ENCODE results near the gene RAB42. TPM values are rescaled to one million over a fixed set of nuclear protein-coding genes. Genes with fewer than 3 reads are reported as not detected.
"Not testable (repeated sequence)": the region's sequence is repeated elsewhere in the genome, so short reads cannot be mapped to it uniquely, and the experiment has no call there.

The RAB42 gene
- polyA plus RNA-seq, 10 donors: 5.7 to 9.0 (median 7.4) TPM

DNA sequence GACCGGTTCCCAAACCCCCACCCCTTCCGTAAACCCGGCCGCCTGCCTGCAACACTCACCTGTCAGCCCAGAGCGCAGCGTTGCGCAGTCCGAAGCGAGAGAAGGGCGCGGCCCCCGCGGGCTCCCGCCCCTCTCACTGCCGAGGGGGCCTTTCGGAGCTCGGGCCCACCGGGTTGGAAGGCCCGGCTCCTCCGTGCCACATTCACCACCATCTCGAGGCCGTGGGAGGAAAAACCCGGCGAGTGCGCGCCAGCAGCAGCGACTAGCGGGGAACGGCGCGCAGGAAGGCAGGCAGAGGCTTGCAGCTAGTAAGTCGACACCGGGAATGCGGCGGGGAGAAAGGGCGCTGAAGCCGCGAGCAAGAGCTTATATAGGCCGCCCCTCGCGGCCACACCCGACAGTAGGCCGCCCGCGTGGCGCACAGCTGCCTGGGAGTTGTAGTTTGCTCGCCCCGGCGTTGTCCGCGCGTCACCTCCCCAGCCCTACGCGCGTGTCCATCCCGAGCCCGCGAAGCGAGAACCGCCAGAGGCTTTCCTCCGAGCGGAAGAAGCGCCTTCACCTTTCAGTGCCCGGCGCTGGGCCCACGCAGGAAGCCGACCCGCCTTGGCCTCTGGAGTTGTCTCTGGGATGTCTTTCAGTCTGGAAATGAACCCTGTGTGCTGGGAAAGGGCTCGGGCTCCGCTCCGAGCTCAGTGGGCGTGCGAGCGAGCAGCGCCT, 10.4 kb upstream of the RAB42 start:
- DNase-seq: peak; percentile 95 to 98 (median 97)

DNA sequence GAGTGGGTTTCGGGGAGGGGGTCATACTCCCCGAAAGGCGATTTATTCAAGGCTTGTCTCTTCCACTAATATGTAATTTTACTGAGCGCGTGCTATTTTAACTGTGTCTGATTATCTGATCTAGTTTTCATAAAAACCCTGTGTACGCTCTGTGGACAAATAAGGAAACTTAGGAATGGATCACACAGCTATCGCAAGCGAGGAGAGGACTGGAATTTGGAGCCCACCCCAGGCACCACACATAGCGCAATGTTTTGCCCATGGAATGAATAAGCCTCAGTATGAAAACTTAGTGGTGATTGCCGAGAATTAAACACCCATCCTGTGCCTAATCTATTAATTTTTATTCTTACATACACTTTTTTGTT, 9.8 kb upstream of the RAB42 start:
- DNase-seq: peak in 1 of 3 donors; percentile 55

DNA sequence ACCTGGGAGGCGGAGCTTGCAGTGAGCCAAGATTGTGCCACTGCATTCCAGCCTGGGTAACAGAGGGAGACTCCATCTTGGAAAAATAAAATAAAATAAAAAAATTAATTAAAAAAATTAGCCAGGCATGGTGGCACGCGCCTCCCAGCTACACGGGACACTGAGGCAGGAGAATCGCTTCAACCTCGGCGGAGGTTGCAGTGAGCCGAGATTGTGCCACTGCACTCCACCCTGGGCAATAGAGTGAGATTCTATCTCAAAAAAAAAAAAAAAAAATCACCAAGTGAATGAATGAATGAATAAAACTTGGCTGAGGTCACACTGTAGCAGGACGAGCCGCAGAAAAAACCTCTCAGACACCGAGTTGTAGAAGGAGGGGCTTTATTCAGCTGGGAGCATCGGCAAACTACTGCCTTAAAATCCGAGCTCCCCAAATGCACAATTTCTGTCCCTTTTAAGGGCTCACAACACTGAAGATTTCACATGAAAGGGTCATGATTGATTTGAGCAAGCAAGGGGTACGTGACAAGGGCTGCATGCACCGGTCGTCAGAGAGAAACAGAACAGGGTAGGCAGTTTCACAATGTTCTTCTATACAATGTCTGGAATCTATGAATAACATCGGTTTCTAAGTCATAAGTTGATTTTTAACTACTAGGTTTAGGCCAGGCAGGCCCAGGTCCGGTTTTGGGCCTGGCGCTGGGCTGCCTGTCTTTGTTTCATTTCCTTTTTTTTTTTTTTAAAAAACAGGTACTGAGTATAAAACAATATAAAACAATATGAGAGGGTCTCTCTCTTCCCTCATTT, 5.3 kb upstream of the RAB42 start:
- DNase-seq: not testable (repeated sequence)

DNA sequence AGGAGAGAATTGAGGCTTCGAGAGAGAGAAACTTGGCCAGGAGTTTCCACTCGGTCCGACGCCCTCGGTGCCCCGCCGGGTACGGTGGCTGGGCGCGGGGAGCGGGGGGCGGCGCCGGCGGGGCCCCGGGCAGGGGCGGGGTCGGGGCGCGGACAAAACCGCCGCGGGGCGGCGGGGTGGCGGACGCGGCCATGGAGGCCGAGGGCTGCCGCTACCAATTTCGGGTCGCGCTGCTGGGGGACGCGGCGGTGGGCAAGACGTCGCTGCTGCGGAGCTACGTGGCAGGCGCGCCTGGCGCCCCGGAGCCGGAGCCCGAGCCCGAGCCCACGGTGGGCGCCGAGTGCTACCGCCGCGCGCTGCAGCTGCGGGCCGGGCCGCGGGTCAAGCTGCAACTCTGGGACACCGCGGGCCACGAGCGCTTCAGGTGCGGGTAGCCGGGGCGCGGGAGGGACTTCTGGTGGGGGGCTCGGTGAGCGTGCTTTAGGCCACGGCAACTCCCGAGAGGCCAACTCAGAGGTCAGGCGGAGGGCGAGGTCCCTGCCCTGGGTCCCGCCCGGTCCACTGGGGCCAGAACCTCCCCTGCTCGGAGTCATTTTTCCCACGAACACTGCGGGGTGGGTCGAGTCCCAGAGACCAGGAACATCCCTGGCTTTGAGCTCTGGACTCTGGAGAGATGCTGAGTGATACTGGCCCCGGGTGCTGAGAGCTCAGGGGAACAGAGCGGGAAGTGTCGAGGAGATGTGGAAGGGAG, 431 bp downstream of the RAB42 start:
- peak in 2 of 3 donors; percentile 21 to 56 for DNase-seq

DNA sequence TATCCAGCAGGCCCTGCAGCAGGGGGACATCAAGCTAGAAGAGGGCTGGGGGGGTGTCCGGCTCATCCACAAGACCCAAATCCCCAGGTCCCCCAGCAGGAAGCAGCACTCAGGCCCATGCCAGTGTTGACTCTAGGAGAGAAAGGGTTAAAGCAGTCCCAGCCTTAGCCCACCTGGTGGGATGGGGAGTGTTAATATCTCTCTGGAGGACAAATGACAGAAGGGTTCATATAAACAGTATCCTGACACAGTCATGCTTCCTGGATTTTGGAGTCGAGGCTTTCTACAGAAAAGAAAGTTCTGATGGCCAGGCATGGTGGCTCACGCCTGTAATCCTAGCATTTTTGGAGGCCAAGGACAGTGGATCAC, 1.9 kb downstream of the RAB42 start:
- DNase-seq: not testable (repeated sequence)

DNA sequence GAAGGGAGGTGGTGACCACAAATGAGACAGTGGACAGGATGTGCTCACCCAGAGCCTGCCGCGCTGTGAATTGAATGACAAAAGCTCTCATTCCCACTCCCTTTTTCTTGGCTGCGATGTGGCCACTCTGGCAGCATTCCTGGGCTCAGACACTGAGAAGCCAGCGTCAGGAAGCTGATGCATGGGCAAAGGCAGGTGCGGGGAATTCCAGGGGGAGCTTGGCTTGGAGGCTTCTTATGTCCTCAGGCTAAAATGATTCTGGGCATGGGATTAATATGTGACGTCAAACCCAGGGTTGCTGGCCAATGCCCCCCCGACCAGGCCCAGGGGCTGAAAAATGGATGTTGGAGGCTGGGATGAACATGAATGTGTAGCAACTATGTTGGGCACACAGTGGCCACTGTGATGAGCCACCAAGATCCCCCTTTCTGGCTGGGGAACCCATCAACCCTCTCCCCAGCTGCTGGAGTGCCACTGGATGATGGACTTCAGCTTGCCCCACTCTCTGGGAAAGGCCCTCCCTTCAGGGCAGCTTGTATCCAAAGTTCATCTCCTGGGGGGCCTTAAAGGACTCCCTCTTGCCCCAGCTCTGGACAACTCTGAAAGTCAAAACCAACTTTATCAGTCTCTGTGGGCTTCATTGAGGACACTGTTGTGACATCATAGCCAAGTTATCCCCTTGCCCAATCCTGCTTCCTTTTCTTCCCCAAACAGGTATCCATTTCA, 2.8 kb downstream of the RAB42 start:
- DNase-seq: peak in 2 of 3 donors; percentile 57 to 78

DNA sequence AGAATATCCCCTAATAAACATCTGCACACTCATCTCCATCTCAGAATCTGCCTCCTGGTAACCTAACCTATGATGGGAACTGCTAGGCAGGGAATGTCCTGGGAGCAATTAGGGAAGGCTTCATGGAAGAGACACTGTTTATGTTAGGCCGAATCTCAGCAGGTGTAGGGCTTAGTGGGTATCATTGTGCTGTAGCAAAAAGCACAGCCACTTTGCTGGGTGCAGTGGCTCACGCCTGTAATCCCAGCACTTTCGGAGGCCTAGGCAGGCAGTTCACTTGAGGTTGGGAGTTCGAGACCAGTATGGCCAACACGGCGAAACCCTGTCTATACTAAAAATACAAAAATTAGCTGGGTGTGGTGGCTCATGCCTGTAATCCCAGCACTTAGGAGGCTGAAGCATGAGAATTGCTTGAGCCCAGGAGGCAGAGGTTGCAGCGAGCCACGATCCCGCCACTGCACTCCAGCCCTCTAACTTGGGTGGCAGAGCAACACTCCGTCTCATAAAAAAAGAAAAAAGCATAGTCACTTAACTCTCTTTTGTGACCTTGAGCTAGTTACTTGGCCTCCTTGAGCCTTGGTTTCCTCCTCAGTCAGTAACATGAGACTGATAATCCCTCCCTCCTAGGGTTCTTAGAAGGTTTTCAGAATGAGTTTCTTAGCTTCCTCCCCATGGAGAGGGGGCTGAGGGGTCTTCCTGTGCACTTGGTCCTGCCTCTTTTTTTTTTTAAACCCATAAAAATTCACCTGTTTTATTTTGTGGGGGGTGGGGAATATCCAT, 3.5 kb downstream of the RAB42 start:
- no peak for DNase-seq

DNA sequence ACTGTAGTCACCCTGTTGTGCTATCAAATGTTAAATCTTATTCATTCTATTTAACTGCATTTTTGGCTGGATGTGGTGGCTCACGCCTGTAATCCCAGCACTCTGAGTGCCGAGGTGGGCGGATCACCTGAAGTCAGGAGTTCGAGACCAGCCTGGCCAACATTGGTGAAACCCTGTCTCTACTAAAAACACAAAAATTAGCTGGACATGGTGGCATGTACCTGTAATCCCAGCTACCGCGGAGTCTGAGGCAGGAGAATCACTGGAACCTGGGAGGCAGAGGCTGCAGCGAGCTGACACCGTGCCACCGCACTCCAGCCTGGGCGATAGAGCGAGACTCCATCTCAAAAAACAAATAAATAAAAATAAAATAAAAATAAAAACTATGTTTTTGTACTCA, 4.2 kb downstream of the RAB42 start:
- DNase-seq: not testable (repeated sequence)

DNA sequence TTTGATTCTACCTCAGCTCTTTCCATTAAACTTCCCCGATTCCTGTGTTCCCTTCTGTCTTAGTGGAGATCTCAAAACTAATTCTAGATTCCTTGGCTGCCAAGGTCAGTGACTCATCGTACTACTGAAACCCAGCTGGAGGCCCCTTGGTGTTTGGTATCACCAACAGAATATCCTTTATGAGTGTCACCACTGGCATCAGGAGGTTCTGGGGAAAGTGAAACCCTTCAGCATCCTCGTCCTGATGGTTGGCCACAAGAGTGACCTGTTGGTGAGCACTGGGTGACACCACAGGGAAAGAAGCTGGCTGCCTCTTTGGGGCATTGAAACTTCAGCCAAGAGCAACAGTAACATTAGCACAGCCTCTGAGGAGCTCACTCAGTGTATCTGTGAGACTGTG, 9.6 kb downstream of the RAB42 start:
- DNase-seq: peak in 1 of 3 donors; percentile 66

DNA sequence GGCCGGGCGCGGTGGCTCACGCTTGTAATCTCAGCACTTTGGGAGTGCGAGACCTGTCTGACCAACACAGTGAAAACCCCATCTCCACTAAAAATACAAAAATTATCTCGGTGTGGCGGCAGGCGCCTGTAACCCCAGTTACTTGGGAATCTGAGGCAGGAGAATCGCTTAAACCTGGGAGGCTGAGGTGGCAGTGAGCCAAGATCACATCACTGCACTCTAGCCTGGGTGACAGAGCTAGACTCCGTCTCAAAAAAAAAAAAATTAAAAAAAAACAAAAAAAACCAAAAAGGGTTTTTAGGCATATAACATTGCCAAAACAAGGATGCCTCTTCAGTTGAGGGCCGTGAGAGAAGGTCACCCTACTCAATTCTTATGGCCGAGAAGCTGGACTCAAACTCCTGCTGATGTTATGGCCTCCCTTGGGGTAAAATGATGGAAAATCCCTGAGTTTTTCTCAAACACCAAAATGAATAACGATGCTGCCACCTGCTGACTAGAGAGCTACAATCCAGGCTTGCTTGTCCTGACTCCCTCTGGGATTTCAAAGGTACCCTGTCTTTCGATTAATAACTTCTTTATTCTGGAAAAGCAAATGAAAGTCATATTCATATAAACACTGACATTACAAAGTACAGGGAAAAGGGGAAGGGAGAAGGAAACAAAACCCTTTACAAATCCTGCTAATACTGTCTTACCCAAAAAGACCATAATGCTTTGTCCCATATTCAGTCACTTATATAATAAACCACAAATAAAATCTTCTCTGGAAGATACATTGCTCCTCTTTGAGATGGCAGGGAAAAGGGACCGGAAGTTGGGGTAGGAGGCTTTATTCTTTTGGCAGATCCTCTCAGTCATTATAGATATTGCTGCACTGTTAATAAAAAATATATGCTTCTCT, 10.7 kb downstream of the RAB42 start:
- peak; percentile 80 to 90 (median 86) for DNase-seq

DNA sequence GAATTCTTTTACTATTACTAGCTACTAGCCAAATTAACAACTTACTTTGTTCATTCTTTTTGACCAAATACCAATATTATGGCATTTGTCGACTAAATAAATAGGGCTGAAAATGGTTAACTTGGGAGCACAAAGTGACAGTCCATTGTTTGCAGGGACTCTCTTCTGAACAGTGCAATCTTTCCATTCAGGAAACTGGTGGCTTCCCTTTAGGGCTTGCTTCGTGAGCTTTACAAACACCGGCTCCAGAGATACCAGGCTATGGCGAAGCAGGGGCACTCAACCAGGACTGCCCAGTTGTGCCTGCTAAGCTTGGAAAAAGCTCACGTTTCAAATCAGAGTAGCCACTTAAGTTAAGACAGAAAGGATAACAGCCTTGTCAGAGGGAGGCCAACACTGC, 12.3 kb downstream of the RAB42 start:
- no peak for DNase-seq

DNA sequence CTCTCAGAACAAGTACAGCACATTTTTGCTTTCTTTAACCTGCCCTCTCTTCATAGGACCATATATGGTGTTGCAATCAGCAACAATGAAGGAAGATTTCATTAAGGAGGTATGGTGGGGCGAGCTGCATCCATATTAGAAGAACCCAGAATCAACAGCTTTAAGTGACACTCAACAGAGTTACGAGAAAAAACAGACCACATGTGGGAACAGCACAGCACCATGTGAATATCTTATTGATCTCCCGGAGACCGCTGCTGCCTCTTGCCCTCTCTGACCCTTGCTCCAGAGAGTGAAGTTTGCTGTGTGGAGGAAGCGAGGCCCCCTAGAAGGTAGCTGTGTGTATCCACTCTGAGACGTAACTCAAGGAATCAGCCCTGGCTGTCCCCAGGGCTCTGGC, 12.9 kb downstream of the RAB42 start:
- DNase-seq: no peak

DNA sequence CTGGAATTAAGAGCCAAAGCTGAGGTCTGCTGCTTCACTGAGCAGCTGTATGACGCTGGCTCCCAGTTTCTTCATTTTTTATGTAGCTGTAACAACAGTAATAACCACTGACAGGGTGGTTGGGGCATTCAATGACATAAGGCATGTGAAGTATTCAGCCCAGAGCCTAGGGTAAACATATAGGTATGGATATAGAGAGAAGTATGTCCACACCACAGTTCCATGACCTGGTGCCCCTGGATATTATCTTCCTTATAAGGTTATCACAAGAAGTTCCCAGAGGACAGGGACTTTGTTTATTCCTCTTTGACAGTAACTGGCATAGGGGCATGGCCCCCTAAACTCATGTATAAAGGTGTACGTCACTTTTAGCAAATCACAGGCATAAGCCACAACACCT, 14.7 kb downstream of the RAB42 start:
- no peak for DNase-seq

DNA sequence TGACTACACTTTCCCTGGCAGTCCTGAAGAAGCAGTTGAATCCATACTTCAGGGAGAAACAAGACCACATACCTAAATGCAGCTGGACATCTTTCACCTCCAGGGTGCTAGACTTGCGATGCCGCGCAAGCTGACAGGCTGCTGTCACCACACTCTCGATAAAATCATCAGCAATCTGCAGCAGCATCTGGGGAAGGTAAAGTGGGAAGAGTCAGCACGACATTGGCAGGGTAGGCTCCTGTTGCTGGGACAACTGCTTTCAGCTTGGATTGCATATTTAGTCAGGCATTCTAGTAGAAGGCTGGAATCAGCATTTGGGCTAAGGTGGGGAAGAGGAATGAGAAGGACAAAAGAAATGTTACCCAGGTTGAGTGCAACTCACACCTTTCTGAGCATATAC, 21.1 kb downstream of the RAB42 start:
- no peak for DNase-seq

DNA sequence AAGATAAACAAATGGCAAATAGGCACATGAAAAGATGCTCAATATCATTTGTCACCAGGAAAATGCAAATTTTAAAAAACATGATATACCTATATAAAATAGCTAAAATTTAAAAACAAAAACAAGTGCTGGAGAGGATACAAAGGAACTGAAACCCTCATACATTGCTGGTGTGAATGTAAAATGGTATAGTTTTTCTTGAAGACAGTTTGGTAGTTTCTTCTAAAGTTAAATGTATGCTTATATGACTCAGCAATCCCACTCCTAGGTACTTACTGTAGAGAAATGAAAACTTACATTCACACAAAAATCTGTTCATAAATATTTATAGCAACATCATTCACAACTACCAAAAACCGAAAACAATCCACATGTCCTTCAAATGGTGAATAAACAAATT, 39.6 kb downstream of the RAB42 start:
- no peak for DNase-seq

DNA sequence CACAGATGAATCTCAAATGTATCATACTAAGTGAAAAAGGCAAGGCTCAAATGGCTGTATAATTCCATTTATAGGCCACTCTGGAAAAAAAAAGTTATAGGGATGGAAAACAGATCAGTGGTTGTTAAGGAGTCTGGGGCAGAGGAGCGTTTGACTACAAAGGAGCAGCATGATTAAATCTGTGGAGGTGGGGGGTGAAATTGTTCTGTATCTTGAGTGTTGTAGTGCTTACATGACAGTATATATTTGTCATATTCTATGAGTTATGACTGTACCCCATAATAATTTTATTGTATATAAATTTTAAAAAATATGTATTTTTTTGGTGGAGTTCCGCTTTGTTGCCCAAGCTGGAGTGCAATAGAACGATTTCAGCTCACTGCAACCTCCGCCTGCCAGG, 40.5 kb downstream of the RAB42 start:
- no peak for DNase-seq

DNA sequence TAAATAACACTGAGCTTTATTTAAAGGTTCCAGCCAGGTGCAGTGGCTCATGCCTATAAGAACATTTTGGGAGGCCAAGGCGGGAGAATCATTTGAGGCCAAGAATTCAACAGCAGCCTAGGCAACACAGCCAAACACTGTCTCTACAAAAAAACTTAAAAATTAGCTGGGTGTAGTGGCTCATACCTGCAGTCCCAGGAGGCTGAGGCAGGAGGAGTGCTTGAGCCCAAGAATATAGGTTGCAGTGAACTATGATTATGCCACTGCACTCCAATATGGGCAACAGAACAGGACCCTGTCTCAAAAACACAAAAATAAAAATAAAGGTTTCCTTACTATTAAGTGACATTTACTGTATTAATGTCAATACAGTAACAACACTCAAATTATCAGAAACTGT, 48.7 kb downstream of the RAB42 start:
- no peak for DNase-seq

DNA sequence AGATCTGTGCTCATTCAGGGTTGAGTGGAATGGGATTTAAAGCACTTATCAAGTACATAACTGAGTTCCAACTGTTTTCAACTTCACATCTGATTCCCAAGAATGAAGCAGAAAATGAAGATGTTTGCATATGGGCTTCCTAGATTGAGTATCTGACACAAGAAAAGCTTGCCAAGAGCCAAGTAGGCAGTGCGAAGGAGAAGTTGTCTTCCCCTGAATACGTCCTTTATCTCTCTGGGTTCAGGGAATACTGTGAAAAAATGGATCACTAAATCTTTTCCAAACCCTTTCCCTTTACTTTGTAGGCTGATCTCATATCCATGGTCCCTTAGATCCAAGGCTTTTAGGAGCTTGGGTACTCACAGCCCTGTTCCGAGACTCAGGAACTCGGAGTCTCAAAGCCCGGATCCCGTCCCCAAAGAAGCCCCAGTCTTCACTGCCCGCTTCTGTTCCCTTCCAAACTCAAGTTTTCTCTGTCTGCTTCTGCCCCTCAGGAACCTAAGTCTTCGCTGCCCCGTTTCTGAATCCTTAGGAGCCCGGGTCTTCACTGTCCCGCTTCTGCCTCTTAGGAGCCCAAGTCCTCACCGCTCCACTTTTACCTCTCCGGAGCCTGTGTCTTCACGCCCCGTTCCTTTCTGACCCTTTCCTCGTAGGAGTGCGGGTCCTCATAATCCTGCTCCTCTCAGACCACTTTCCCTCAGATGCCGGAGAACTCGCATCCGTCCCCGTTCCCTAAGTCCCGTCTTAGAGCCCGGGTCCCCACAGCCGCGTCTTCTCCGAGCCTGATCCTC, 50.2 kb downstream of the RAB42 start:
- peak in 1 of 3 donors; percentile 26 for DNase-seq
